ENCODE data around the gene B3GNT2.
"Not testable (repeated sequence)": the region's sequence is repeated elsewhere in the genome, so short reads cannot be mapped to it uniquely, and the experiment has no call there.

Gene B3GNT2

DNA sequence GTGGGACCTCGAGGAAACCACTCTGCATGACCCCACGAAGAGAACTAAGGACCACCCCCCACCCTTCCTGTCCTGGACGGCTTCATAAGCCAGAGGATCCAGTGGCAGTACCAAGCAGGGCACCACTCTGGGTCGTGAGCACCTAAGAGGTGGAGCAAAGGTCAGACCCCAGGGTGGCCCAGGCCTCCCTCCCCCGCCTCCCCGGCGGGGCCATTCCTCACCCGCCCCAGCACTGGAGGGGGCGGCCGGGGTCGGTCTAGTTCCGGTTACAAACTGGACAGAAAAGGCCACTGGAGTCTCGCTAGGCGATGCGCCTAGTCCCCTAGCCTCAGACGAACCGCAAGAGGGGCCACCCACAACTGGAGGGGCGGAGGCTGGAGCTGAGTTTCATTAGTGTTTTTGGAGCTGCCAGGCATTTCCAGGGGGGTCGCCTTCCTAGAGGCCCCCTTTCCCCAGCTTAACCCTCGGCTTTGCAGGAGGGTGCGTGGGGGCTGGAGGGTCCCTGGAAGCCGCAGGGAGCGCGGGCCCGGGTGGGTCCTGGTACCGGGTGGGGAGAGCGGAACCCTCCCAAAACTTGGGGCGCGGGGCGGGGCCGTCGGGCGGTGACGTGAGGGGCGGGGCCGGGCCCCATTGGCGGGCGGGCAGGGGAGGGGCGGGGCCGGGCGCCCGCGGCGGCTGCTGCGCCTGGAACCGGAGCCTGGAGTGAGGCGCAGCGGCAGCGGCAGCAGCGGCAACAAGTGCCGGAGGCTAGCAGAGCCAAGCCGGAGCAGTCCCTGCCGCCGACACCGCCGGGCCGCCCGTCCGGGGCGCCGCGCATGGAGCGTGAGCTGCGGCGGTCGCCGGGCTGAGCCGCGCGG lies at the start of gene B3GNT2:
TSS of gene B3GNT2 (plus strand) at position 695 of the 857 bp plus-strand sequence. CDS start 26,106 bp downstream, outside the sequence.
- DNase-seq: peak; percentile 81

GRCh38 chr2:62146790-62147189 lies 49.1 kb upstream of the B3GNT2 start:
- peak; percentile 4 for DNase-seq

DNA sequence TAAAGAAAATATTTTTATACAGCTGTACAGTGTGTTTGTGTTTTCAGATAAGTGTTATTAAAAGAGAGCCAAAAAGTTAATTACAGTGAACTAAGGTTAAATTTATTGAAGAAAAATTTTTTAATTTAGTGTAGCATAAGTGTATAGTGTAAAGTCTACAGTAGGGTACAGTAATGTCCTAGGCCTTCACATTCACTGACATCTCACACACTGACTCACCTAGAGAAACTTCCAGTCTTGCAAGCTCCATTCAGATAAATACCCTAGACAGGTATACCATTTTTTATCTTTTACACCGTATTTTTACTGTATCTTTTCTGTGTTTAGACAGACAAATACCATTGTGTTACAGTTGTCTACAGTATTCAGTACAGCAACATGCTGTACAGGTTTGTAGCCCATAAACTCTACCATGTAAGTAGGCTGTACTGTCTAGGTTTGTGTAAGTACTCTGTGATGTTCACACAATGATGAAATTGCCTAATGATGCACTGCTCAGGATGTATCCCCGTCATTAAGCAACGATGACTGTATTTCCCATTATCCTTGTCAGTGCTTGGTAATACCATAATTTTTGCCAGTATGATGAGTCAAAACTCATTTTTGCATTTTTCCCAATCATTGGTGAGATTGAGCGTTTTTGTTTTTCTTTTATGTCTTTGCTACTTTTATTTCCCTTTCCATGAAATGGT lies 48.2 kb upstream of the B3GNT2 start:
- DNase-seq: no peak

- DNase-seq: no peak
These were observed 46.2 kb upstream of the B3GNT2 start for GRCh38 chr2:62149708-62150107.

GRCh38 chr2:62150597-62151305 lies 45.2 kb upstream of the B3GNT2 start:
- DNase-seq: no peak

GRCh38 chr2:62151306-62151638 lies 44.6 kb upstream of the B3GNT2 start:
- DNase-seq: no peak

DNA sequence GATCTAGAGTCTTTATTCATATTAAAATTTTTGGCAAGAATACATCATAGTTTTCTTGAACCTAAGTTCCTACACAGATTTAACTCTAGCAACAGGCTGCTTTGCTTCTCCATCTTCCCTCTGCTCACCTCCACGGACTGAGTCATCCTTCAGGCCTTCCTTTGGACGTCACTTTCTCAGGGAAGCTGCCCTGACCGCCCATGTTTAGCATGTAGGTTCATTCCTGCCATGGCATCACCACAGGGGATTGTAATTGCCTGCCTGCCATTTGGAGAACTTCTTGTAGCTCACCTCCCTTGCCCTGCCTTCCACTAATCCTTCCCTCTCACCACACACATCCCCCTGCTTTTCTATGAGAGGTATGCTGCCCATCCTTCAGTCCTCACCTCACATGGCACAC lies 43.9 kb upstream of the B3GNT2 start:
- no peak for DNase-seq

GRCh38 chr2:62156861-62157496 lies 38.9 kb upstream of the B3GNT2 start:
- DNase-seq: no peak

- no peak for DNase-seq
These were observed 37.3 kb upstream of the B3GNT2 start for GRCh38 chr2:62158444-62159121.

DNA sequence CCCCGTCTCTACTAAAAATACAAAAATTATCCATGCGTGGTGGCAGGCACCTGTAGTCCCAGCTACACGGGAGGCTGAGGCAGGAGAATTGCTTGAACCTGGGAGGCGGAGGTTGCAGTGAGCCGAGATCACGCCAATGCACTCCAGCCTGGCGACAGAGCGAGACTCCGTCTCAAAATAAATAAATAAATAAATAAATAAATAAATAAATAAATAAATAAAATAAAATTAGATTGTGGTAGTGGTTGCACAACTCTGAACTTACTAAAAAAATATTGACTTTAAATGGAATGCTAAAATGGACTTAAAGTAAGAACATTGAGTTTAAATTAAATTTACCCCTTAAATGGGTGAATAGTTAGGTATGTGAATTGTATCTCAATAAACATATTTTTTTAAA lies 35.2 kb upstream of the B3GNT2 start:
- not testable (repeated sequence) for DNase-seq

DNA sequence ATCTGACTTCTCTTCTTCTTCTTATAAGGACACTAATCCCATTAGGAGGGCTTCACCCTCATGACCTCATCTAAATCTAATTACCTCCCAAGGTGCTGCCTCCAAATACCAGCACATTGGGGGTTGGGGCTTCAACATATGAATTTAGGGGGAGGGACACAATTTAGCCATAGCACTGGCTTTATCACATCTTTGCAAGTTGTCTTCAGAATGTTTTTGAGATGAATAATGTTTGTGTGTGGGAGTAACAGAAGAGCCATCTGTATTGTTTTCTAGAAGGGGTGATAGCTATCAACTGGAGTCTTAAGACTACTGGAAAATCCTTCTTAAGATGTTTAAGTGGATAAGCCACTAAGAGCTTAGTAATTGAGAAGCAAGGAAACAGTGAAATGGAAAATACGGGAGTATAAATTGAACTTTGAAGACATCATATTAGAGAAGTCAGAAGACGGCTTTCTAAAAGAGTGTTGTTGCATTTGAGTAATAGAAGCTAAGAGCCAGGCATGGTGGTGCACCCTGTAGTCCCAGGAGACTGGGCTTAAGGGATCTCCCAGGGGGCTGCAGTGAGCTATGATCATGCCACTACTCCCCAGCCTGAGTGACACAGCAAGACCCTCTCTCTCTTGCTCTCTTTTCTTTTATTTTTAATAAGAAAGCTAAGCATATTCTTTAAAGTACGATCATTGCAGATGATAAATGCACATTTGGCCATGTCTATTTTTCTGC lies 32.6 kb upstream of the B3GNT2 start:
- no peak for DNase-seq

DNA sequence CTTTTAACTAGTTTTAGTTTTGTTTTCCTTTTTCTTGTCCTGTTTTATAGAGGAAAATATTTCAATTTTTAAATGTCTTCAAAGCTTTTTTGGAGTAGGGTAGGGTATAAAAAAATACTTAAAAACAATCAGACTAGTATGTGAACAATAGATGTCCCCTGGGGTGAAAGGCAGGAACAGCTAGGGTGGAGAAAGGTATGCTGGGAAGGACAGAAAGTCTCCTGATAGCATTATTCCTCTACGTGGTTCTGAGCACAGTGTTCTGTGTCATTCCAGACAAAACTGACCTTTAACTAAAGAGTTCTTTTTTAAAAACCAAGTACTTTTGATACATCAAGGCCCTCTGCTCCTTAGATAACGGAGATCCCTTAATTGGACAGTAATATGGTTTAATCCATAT lies 32.1 kb upstream of the B3GNT2 start:
- no peak for DNase-seq

DNA sequence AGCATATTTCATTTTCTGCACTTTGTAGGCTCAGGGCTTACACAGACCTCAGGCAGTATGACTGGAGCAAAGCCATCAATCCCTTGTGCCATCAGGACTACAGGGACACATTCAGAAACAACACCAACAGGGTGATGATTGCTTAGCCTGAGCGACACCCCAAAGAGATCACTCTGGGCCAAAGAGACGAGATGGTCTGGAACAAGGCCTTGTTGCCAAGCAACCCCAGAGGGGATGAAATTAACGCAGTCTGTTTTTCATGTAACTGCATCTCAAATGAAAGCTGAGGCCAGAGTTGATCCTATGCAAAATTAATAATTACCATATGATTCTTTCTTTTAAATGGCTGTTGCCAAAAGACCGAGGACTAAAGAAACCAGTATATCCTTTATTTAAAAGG lies 20.2 kb upstream of the B3GNT2 start:
- no peak for DNase-seq

- no peak for DNase-seq
These were observed 19.1 kb upstream of the B3GNT2 start for GRCh38 chr2:62176801-62177200.

- DNase-seq: no peak
These were observed 18.4 kb upstream of the B3GNT2 start for GRCh38 chr2:62177392-62178049.

DNA sequence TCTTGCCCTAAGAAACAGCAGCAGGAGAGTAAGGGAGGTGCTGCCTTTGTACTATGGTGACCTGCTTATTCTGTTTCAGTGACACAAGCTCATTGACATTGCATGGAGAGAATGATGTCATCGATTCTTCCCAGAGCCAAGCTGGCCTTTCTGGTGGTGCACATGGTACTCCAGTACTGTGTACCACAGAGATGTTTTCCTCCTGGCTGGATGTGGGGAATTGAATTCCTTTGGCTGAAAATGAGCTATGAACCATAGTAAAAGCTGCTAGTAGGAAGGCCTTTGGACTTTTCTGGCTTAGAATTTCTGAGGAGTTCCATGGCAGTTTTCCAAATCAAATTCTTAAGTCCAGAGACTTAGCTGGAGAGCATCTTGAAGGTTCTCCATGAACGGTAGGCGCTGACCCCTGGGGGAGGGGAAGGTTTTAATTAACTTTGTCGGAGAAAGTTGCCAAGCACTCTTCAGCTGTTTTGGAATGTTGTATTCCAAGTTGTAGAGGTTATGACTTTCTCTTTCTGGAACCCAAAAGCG lies 17.1 kb upstream of the B3GNT2 start:
- DNase-seq: no peak

DNA sequence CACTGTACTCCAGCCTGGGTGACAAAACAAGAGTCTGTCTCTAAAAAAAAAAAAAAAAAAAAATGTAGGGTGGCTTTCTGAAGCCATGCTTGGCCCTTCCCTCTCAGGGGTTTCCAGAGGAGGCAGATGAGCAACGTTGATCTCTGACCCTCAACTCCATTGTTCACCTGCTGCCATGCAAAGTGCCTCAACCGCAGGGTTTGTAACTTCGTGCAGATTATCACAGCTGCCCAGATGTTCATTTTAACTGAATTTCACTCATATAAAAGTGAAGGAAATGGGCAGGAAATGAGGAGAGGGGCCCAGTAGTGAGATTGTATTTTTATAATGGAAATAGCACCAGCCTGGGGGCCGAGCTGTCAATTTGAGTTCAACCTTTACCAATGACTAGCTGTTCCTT lies 14.9 kb upstream of the B3GNT2 start:
- DNase-seq: no peak

GRCh38 chr2:62181843-62182242 lies 14.1 kb upstream of the B3GNT2 start:
- DNase-seq: no peak

- DNase-seq: no peak
These were observed 11.2 kb upstream of the B3GNT2 start for GRCh38 chr2:62184512-62185230.

GRCh38 chr2:62185475-62186155 lies 10.3 kb upstream of the B3GNT2 start:
- DNase-seq: no peak

All from stimulated activated CD4-positive, alpha-beta T cell treated with anti-CD3 and anti-CD28 coated beads, Interleukin-1b, Interleukin-23, amount 100 ng/mL, for 48 hours (primary cell).